Activated T-helper 2 cell treated with anti-CD3 and anti-CD28 coated beads, Interferon-gamma antibody, Interleukin-2, Interleukin-4, amounts not matched to agents 10 μg/mL and 5 μg/mL and 100 μg/mL, durations not matched to agents 14 hours and 24 hours and 36 hours (primary cell): ENCODE results near the gene PTOV1. TPM values are rescaled to one million over a fixed set of nuclear protein-coding genes. Genes with fewer than 3 reads are reported as not detected.

Experiments used
- DNase-seq: peaks from one replicate; pipeline ENCODE4 v3.0.0; 2021; ENCODE audit warnings: low spot score
- H3K27ac Mint-ChIP-seq: one replicate; pipeline ENCODE4 v1.8.0; 2021; ENCODE audit warnings: mixed read lengths
- H3K27me3 Mint-ChIP-seq: one replicate; pipeline ENCODE4 v1.8.0; 2021; ENCODE audit warnings: low read depth, mixed read lengths
- H3K36me3 Mint-ChIP-seq: one replicate; pipeline ENCODE4 v1.8.0; 2021; ENCODE audit warnings: low read depth, mixed read lengths
- H3K4me1 Mint-ChIP-seq: one replicate; pipeline ENCODE4 v1.8.0; 2021; ENCODE audit warnings: low read depth, mixed read lengths
- H3K4me3 Mint-ChIP-seq: one replicate; pipeline ENCODE4 v1.8.0; 2021; ENCODE audit warnings: low read depth, mild to moderate bottlenecking, moderate library complexity, mixed read lengths
- H3K9me3 Mint-ChIP-seq: one replicate; pipeline ENCODE4 v1.8.0; 2021; ENCODE audit warnings: mixed read lengths
- intact Hi-C: fragments of 100-400 bp; cut with micrococcal nuclease; formaldehyde crosslinking; loops from one replicate; pipeline ENCODE4 v1.15.1; 2023
- total RNA-seq: library from RNA; stranded (reverse); gene quantifications from 2 replicates; pipeline ENCODE4 v1.2.3, GENCODE V29; 2022

Gene PTOV1
- total RNA-seq, 1 donor from 2014 or later: 127 TPM

DNA sequence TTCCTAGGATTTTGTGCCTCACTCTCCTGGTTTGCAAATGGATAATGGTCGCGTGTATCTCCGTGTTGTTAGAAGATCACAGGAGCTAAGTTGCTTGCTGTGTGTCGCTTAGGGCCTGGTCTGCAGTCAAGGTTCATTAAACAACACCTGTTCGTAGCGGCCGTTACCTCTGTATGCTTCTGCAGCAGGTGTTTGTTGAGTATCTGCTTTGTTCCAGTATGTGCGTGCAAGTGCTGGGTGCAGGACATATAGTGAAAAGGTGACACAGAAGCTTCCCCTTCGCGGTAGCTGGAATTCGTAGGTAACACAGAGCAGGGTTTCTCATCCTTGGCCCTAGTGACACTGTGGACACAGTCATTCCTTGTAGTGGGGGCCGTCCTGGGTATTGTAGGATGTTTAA lies 27.5 kb upstream of the PTOV1 start:
- H3K36me3 Mint-ChIP-seq: peaks cover 24% of the 10 kb centered on the region
- intact Hi-C loops: no loop called here
- H3K4me1 Mint-ChIP-seq: peaks cover 7% of the 10 kb centered on the region
- DNase-seq: no peak
- H3K9me3 Mint-ChIP-seq: no peaks in the 10 kb centered on the region
- no peak overlapping the region for H3K27ac Mint-ChIP-seq
- no peaks in the 10 kb centered on the region for H3K27me3 Mint-ChIP-seq
- H3K4me3 Mint-ChIP-seq: no peak overlapping the region

DNA sequence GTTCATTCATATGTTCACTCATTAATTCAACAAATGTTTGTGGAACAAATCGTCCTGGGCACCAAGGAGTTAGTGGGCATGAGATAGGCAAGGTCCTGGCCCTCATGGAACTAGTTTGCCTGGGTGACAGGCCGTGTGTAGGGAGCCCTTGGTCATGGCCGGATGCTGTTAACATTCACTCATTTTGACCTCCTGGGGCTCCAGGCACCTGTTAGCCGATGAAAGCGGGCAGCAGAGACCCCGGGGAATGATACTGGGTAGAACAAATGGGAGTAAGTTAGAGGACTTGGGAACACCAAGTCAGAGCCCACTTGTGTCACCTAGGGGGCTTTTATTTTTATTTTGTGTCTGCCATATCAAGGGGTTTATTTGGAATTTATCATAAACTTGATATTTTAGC lies 26.3 kb upstream of the PTOV1 start:
- H3K27me3 Mint-ChIP-seq: no peaks in the 10 kb centered on the region
- intact Hi-C loops: no loop called here
- H3K36me3 Mint-ChIP-seq: peaks cover 22% of the 10 kb centered on the region
- H3K9me3 Mint-ChIP-seq: no peaks in the 10 kb centered on the region
- no peak overlapping the region for H3K27ac Mint-ChIP-seq
- DNase-seq: no peak
- no peaks in the 10 kb centered on the region for H3K4me1 Mint-ChIP-seq
- H3K4me3 Mint-ChIP-seq: no peak overlapping the region

DNA sequence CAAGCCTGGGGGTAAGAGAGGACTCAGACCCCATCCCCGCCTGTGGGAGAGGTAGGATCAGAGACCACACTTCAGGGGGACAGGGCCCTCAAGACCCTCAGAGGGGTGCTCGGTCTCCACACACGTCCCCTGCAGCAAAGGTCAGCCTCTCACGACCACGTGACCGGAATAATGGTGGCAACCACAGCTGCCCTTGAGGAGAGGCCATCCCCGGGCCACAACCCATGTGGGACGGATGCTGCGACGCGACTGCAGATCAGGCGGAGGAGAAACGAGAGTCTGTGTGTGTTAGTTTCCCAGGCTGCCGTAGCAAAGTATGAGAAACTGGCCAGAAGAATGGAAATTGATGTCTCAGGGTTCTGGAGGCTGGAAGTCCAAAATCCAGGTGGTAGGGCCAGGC lies 23.9 kb upstream of the PTOV1 start:
- peaks cover 22% of the 10 kb centered on the region for H3K36me3 Mint-ChIP-seq
- DNase-seq: no peak
- no peaks in the 10 kb centered on the region for H3K9me3 Mint-ChIP-seq
- H3K4me1 Mint-ChIP-seq: no peaks in the 10 kb centered on the region
- no peaks in the 10 kb centered on the region for H3K27me3 Mint-ChIP-seq
- no peak overlapping the region for H3K27ac Mint-ChIP-seq
- H3K4me3 Mint-ChIP-seq: no peak overlapping the region
- intact Hi-C loops: no loop called here

DNA sequence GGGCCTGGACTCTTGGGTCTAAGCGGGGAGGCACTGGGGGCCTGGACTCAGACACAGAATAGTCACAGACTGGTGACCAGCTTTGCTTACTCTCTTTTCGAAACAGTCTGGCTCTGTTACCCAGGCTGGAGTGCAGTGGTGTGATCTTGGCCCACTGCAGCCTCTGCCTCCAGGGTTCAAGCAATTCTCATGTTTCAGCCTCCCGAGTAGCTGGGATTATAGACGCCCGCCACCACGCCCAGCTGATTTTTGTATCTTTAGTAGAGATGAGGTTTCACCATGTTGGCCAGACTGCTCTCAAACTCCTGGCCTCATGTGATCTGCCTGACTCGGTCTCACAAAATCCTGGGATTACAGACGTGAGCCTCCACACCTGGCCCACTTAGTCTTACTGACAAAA lies 21.8 kb upstream of the PTOV1 start:
- Mint-ChIP-seq H3K4me1 (peaks cover 3% of the 10 kb centered on the region), H3K36me3 (peaks cover 31% of the 10 kb centered on the region), H3K27me3 (no peaks in the 10 kb centered on the region), H3K27ac (no peak overlapping the region), H3K4me3 (no peak overlapping the region), H3K9me3 (no peaks in the 10 kb centered on the region)
- intact Hi-C loops: no loop called here
- no peak for DNase-seq

DNA sequence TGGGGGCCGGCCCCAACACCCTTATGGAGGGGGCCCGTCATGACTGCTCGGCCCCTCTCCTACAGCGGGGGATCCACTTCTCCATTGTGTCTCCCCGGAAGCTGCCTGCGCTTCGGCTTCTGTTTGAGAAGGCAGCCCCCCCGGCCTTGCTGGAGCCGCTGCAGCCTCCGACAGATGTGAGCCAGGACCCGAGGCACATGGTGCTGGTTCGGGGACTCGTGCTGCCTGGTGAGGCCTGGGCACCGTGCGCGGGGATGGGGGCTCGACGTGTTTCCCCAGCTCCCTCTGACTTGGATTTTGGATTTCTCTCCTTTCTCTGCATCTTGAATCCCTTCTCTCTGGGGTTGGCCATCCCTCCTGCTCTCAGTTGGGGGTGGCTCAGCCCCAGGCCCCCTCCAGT lies 21.2 kb upstream of the PTOV1 start:
- Mint-ChIP-seq H3K4me1 (peaks cover 3% of the 10 kb centered on the region), H3K4me3 (no peak overlapping the region), H3K9me3 (no peaks in the 10 kb centered on the region), H3K27me3 (no peaks in the 10 kb centered on the region), H3K27ac (no peak overlapping the region), H3K36me3 (peaks cover 33% of the 10 kb centered on the region)
- intact Hi-C loops: no loop called here
- DNase-seq: no peak

DNA sequence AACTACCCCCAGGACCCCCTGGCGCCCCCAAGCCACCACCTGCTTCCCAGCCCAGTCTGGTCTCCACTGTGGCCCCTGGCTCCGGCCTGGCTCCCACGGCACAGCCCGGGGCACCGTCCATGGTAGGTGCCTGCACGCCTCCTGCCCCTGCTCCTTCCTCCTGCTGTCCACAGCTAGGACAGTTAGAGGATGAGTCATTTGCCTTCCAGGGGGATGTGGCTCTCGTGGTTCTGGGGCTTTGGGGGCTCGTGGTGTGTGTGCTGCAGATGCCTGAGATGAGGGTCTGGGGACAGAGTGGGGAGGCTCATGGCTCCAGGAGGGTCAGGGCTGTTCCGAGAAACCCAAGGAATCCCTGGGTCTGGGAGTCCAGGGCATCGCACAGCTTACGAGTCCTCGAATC lies 20.2 kb upstream of the PTOV1 start:
- no peaks in the 10 kb centered on the region for H3K9me3 Mint-ChIP-seq
- H3K27ac Mint-ChIP-seq: no peak overlapping the region
- H3K36me3 Mint-ChIP-seq: peaks cover 38% of the 10 kb centered on the region
- peaks cover 3% of the 10 kb centered on the region for H3K4me1 Mint-ChIP-seq
- no peak for DNase-seq
- H3K4me3 Mint-ChIP-seq: no peak overlapping the region
- H3K27me3 Mint-ChIP-seq: no peaks in the 10 kb centered on the region
- intact Hi-C loops: no loop called here

DNA sequence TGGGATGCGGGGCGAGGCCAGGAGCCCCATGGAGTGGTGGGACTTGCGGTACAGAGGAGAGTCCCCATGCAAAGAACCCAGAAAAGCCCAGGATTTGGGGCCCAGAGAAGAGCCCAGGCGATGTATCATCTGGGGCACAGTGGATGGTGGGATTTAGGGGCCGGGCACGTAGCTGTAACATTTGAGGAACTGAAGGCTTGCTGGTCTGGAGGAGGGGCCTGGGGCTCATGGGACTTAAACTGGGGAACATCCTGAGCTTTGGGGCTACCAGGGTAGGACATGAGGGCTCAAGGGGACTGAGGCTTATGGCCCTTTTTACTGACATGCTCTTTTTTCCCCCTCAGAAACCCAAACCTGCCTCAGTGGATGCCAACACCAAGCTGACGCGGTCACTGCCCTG lies 19.4 kb upstream of the PTOV1 start:
- DNase-seq: no peak
- Mint-ChIP-seq H3K36me3 (peaks cover 36% of the 10 kb centered on the region), H3K4me1 (peaks cover 3% of the 10 kb centered on the region), H3K4me3 (no peak overlapping the region), H3K27ac (no peak overlapping the region), H3K27me3 (no peaks in the 10 kb centered on the region), H3K9me3 (no peaks in the 10 kb centered on the region)
- intact Hi-C loops: no loop called here

DNA sequence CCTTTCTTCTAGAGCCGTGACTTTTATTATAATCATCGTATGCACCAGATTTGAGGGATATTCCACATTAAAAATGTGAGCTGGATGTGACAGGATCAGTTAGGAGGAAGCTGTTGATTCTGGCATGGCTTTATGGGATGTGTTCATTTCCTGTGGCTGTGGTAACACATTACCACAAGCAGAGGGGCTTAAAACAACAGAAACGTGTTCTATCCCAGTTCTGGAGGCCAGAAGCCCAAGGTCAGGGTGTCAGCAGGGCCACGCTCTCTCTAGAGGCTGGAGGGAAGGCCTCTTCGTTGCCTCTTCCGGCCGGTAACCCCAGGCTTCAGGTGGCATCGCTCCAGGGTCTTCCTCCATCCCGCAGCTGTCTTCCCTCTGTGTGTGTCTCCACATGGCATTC lies 18.4 kb upstream of the PTOV1 start:
- Mint-ChIP-seq H3K36me3 (peaks cover 32% of the 10 kb centered on the region), H3K4me1 (peaks cover 3% of the 10 kb centered on the region), H3K27ac (peak overlapping the region; percentile 49), H3K9me3 (no peaks in the 10 kb centered on the region), H3K4me3 (no peak overlapping the region), H3K27me3 (no peaks in the 10 kb centered on the region)
- intact Hi-C loops: no loop called here
- DNase-seq: no peak

DNA sequence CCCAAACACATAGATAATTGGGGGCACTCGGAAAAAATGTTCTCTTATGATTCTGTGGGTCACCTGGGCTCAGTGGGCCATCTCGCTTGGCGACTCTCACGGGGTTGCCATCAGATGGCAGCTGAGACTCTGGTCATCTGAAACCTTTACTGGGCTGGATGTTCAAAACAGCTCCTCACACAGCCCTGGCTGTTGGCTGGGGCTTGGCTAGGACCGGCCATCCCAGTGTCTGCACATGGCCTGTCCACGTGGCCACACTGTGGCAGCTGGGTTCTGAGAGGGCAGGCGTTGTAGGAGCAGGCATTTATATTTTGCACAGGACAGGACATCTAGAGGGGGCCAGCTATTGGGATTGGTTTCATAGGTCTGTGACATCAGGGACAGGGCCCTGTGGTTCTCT lies 17.4 kb upstream of the PTOV1 start:
- Mint-ChIP-seq H3K27ac (no peak overlapping the region), H3K36me3 (peaks cover 35% of the 10 kb centered on the region), H3K9me3 (no peaks in the 10 kb centered on the region), H3K4me3 (no peak overlapping the region), H3K27me3 (no peaks in the 10 kb centered on the region), H3K4me1 (peaks cover 3% of the 10 kb centered on the region)
- no peak for DNase-seq
- intact Hi-C loops: no loop called here

DNA sequence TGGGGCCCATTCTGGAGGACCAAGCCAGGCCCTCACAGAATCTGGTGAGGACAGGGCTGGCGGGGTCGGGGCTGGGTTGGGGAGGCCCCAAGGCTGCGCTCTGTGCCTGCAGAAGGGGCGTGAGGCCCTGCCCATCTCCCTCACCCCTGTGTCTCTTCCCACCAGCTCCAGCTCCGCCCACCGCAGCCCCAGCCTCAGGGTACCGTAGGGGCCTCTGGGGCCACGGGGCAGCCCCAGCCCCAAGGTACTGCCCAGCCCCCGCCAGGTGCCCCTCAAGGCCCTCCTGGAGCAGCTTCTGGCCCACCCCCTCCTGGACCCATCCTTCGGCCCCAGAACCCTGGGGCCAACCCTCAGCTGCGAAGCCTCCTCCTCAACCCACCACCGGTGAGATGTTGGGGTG lies 15.4 kb upstream of the PTOV1 start:
- Mint-ChIP-seq H3K27me3 (no peaks in the 10 kb centered on the region), H3K9me3 (no peaks in the 10 kb centered on the region), H3K27ac (no peak overlapping the region), H3K4me3 (no peak overlapping the region), H3K36me3 (peaks cover 44% of the 10 kb centered on the region), H3K4me1 (peaks cover 3% of the 10 kb centered on the region)
- DNase-seq: no peak
- intact Hi-C loops: no loop called here

DNA sequence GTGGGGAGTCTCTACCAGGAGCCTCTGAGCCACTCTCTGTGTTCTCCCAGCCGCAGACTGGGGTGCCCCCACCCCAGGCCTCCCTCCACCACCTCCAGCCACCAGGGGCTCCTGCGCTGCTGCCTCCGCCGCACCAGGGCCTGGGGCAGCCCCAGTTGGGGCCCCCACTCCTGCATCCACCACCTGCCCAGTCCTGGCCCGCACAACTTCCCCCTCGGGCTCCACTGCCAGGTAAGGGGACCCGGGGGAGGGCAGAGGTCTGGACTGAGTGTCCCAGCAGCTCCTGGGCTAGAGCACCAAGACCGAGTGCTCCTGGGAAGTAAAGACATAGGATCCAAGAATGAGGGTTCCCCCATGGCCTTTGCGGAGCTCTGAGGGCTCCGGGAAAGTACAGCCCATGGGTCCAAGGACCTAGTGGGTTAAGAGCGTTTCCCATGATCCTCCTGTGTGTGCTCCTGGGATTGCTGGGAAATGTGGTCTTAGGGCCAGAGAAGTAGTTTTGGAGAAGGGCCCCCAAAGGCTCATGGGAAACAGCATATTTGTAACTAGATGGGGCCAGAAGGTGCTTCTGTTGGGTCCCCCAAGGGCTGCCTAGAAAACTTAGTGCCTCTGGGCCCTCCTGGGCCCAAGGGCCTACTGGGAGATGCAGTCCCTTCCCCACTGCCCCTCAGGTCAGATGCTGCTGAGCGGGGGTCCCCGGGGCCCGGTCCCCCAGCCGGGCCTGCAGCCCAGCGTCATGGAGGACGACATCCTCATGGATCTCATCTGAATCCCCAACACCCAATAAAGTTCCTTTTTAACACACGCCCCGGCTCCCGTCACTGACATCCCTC lies 14.6 kb upstream of the PTOV1 start:
- peaks cover 43% of the 10 kb centered on the region for H3K36me3 Mint-ChIP-seq
- intact Hi-C loops: no loop called here
- no peak overlapping the region for H3K4me3 Mint-ChIP-seq

DNA sequence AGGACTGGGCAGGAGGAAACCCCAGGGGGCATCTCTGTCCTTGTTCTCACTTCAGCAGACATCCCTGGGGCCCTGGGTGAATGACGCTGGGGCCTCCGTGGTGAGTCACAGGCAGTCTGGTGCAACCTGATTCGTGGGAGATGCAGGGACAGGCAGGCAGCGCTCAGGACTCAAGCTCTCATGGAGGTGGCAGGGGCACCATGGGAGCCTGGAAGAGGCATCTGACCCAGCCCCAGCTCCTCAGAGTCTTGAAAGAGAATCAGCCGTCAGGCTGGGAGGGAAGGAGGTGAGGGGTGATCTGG lies 14.0 kb upstream of the PTOV1 start:
- Mint-ChIP-seq H3K27ac (no peak overlapping the region), H3K36me3 (peaks cover 40% of the 10 kb centered on the region), H3K27me3 (no peaks in the 10 kb centered on the region), H3K4me1 (peaks cover 3% of the 10 kb centered on the region), H3K4me3 (no peak overlapping the region), H3K9me3 (no peaks in the 10 kb centered on the region)
- DNase-seq: no peak
- intact Hi-C loops: no loop called here

More for the DNA sequence above, 14.6 kb upstream of the PTOV1 start:
- Mint-ChIP-seq H3K4me1 (peaks cover 3% of the 10 kb centered on the region), H3K9me3 (no peaks in the 10 kb centered on the region), H3K27ac (no peak overlapping the region), H3K27me3 (no peaks in the 10 kb centered on the region)
- no peak for DNase-seq

DNA sequence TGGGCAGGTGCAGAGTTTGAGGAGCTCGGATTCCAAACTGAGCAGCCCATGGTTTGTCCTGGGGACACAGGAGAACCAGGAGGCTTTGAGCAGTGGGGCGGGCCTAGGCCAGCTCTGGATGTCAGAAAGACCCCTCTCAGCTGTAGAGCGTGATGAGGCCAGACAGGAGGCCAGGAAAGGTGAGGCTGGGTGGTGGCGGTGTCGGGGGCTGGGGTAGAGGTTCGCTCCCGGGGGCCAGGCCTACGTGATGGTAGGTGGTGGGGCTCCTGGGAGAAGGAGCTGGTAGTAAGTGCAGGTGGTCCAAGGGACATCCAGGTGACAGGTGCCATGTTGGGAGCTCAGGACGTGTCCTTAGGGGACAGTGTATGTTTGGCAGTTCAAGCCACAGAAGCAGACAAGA lies 13.5 kb upstream of the PTOV1 start:
- Mint-ChIP-seq H3K4me3 (no peak overlapping the region), H3K27ac (no peak overlapping the region)
- intact Hi-C loops: no loop called here

More for the DNA sequence above, 13.5 kb upstream of the PTOV1 start:
- peaks cover 2% of the 10 kb centered on the region for H3K4me1 Mint-ChIP-seq
- no peaks in the 10 kb centered on the region for H3K27me3 Mint-ChIP-seq
- peaks cover 36% of the 10 kb centered on the region for H3K36me3 Mint-ChIP-seq
- DNase-seq: no peak
- no peaks in the 10 kb centered on the region for H3K9me3 Mint-ChIP-seq
